GM10266 (cell line): ENCODE results near the gene PROK2.
A peak's percentile ranks its signal among the peaks of the same experiment; 100 is the strongest.

Source experiments
- DNase-seq: peaks from one replicate; pipeline ENCODE4 v3.0.0; 2012; ENCODE audit errors: extremely low spot score
- CTCF ChIP-seq: IDR thresholded peaks from 2 replicates; pipeline ENCODE4 v1.5.1; 2012; ENCODE audit warnings: mild to moderate bottlenecking, low read depth; ENCODE audit not compliant: control insufficient read depth, insufficient read depth; ENCODE audit errors: missing control alignments

The PROK2 gene

GRCh38 chr3:71725271-71725991 lies 59.5 kb downstream of the PROK2 start, which contains the start of gene EIF4E3:
TSS of gene EIF4E3 (minus strand) at chr3:71725402. CDS start at chr3:71725367, 35 bp downstream.
- peak; percentile 87 for DNase-seq
- no peak for TF ChIP-seq CTCF

DNA sequence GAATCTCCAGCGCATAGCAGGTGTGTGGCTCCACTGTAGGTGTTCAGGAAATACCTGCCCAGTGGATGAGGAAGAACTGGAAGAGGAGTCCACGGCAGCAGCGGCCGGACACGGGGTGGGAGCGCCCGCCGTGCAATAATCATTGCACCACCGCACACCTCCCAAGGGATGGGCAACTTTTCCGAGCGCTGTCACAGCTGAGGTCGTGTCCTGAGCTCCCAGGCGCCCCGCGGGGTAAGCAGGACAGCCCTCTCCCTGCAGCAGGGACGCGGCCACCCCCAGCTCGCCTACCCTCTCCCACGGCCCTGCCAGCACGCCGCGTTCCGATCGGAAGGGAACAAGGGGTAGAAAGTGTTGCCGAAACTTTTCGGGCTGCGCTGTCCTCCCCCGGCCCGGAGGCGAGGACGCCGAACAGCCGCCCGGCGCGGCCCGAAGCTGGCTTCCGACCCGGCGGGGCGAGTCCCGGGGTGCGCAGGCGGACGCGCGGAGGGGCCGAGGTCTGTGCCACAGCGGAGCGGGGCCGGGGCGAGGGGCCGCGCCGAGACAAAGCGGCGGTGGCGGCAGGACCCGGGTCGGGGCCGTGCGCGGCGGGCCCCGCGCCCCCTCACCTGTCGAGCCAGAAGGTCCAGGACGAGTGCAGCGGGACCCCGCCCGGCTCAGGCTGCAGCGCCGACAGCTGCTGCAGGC lies 60.2 kb downstream of the PROK2 start:
- peak; percentile 55 for DNase-seq
- no peak for TF ChIP-seq CTCF

GRCh38 chr3:71724171-71724453 lies 60.8 kb downstream of the PROK2 start:
- TF ChIP-seq CTCF = no peak
- no peak for DNase-seq

- no peak for TF ChIP-seq CTCF
- DNase-seq = peak; percentile 53
These were observed 61.3 kb downstream of the PROK2 start for GRCh38 chr3:71723452-71724170.

- no peak for TF ChIP-seq CTCF
- DNase-seq = no peak
These were observed 62.3 kb downstream of the PROK2 start for GRCh38 chr3:71722693-71723092.
